HepG2 (cell line): ENCODE results near the gene B4GALT1. TPM values are rescaled to one million over a fixed set of nuclear protein-coding genes. Genes with fewer than 3 reads are reported as not detected.
A peak's percentile ranks its signal among the peaks of the same experiment; 100 is the strongest.

Experiments
- ATAC-seq: fragments of 200-7000 bp; cut with Tn5 transposase; 3 replicates; pipeline ENCODE4 v1.9.1; 2020; ENCODE audit warnings: mild to moderate bottlenecking, moderate library complexity
- BruUV-seq: library from RNA; stranded (reverse); fragments of 400-500 nt; replicated peaks from 2 replicates; lab custom pipeline; 2021; lab: Mats Ljungman, UMichigan
- CTCF ChIA-PET: fragments of 300-600 bp; formaldehyde crosslinking; extraction: SDS; loops from one replicate; lab custom pipeline; 2021; ENCODE audit warnings: low total read pairs, inconsistent platforms, low intra/inter-chr PET ratio; lab: Yijun Ruan, JAX
- POLR2A ChIA-PET: fragments of 350-600 bp; sonication (Branson Sonifier 250); formaldehyde crosslinking; loops from one replicate; lab custom pipeline; 2020; ENCODE audit warnings: antibody characterized with exemption, inconsistent platforms; lab: Yijun Ruan, JAX
- DNase-seq: peaks from one replicate; pipeline ENCODE4 v3.0.0-alpha.2; 2015; ENCODE audit warnings: low spot score
- FAIRE-seq: peaks from 3 replicates; lab custom pipeline; 2011; peaks lifted over from hg19 to GRCh38; lab: Jason Lieb, UNC
- H2AFZ ChIP-seq: one replicate; pipeline ENCODE4 v1.6.1; 2011; ENCODE audit warnings: low read length, inconsistent platforms
- H3K27ac ChIP-seq: fragments of 300-600 bp; 3 replicates; pipeline ENCODE4 v1.8.0; 2011; ENCODE audit warnings: mixed run types, mild to moderate bottlenecking, mixed read lengths, low read length, inconsistent platforms; ENCODE audit not compliant: insufficient read depth; ENCODE audit errors: extremely low read length
- H3K27me3 ChIP-seq, 2 experiments: fragments of 200-600 bp in 1 of 2; 2 replicates in 1 of 2; 3 replicates in 1 of 2; pipeline versions ENCODE4 v1.6.0 to v1.8.0; 2011; ENCODE audit warnings: low read length in 2 of 2, mild to moderate bottlenecking in 2 of 2, moderate library complexity in 2 of 2, inconsistent platforms in 1 of 2; ENCODE audit not compliant: insufficient read depth in 2 of 2, control insufficient read depth in 1 of 2
- H3K36me3 ChIP-seq, 2 experiments: fragments of 200-600 bp in 1 of 2; replicated peaks in 1 of 2; 2 replicates in 1 of 2; 3 replicates in 1 of 2; pipeline versions ENCODE4 v1.5.1 to v1.8.0; 2011; ENCODE audit warnings: low read length in 2 of 2, inconsistent platforms in 1 of 2; ENCODE audit not compliant: insufficient read depth in 2 of 2, control insufficient read depth in 1 of 2
- H3K4me1 ChIP-seq: 2 replicates; pipeline ENCODE4 v1.5.1; 2012; ENCODE audit warnings: low read length, inconsistent platforms; ENCODE audit not compliant: insufficient read depth
- H3K4me2 ChIP-seq: 2 replicates; pipeline ENCODE4 v1.6.0; 2011; ENCODE audit warnings: low read depth, low read length, inconsistent platforms
- H3K4me3 ChIP-seq, 3 experiments: fragments of 200-600 bp in 1 of 3; sonication (generic), shearing (Covaris generic) in 1 of 3; replicated peaks in 1 of 3; 2 replicates each; pipeline ENCODE4 v1.5.1; 2011 to 2016; ENCODE audit warnings: low read length in 3 of 3, inconsistent platforms in 2 of 3, low read depth in 2 of 3, mild to moderate bottlenecking in 2 of 3, control low read depth in 1 of 3, mixed read lengths in 1 of 3; ENCODE audit not compliant: insufficient read depth in 1 of 3
- H3K79me2 ChIP-seq: one replicate; pipeline ENCODE4 v1.6.1; 2011; ENCODE audit warnings: low read length, inconsistent platforms; ENCODE audit not compliant: insufficient read depth
- H3K9ac ChIP-seq: 2 replicates; pipeline ENCODE4 v1.6.0; 2011; ENCODE audit warnings: mild to moderate bottlenecking, low read depth, low read length, inconsistent platforms; ENCODE audit not compliant: insufficient read depth
- H3K9me3 ChIP-seq: 2 replicates; pipeline ENCODE4 v1.5.1; 2012; ENCODE audit warnings: mild to moderate bottlenecking, low read length
- H4K20me1 ChIP-seq: 2 replicates; pipeline ENCODE4 v1.6.0; 2011; ENCODE audit warnings: inconsistent platforms, mild to moderate bottlenecking, low read length, moderate library complexity; ENCODE audit not compliant: insufficient read depth
- EED ChIP-seq: sonication (generic); formaldehyde crosslinking; IDR thresholded peaks from 2 replicates; pipeline ENCODE4 v1.5.0; 2020; ENCODE audit warnings: mild to moderate bottlenecking, missing genetic modification reagents
- KDM3A ChIP-seq: IDR thresholded peaks from 2 replicates; pipeline ENCODE4 v1.6.1; 2018; ENCODE audit warnings: low read depth, missing compliant biosample characterization
- KLF12 ChIP-seq: sonication (generic); formaldehyde crosslinking; IDR thresholded peaks from 2 replicates; pipeline ENCODE4 v1.4.0; 2020; ENCODE audit warnings: missing genetic modification reagents, borderline replicate concordance
- MAFK ChIP-seq, 2 experiments: IDR thresholded peaks in 1 of 2; conservative IDR thresholded peaks in 1 of 2; 2 replicates each; pipeline ENCODE4 v1.6.1; 2011; ENCODE audit warnings: improper control_type of control experiment in 2 of 2, low read length in 2 of 2
- PHB2 ChIP-seq: fragments of 450-650 bp; IDR thresholded peaks from 2 replicates; pipeline ENCODE4 v1.6.1; 2018; ENCODE audit not compliant: partially characterized antibody
- SIX4 ChIP-seq: sonication (generic); formaldehyde crosslinking; IDR thresholded peaks from 2 replicates; pipeline ENCODE4 v1.4.0; 2020; ENCODE audit warnings: missing genetic modification reagents
- SNAPC5 ChIP-seq: sonication (generic); formaldehyde crosslinking; IDR thresholded peaks from 2 replicates; pipeline ENCODE4 v1.8.1; 2023; ENCODE audit warnings: mild to moderate bottlenecking, missing genetic modification reagents, borderline replicate concordance
- YY1 ChIP-seq: IDR thresholded peaks from 2 replicates; pipeline ENCODE4 v1.6.1; 2011; ENCODE audit warnings: low read length, low read depth, moderate library complexity, mild to moderate bottlenecking; ENCODE audit not compliant: insufficient read depth, insufficient replicate concordance
- ZFP82 ChIP-seq: sonication (generic); formaldehyde crosslinking; IDR thresholded peaks from 2 replicates; pipeline ENCODE4 v1.5.1; 2020; ENCODE audit warnings: mild to moderate bottlenecking, missing genetic modification reagents, borderline replicate concordance
- ZNF619 ChIP-seq: sonication (generic); formaldehyde crosslinking; IDR thresholded peaks from 2 replicates; pipeline ENCODE4 v1.4.0; 2020; ENCODE audit warnings: mild to moderate bottlenecking, missing genetic modification reagents
- ZNF749 ChIP-seq: sonication (generic); formaldehyde crosslinking; IDR thresholded peaks from 2 replicates; pipeline ENCODE4 v1.8.0; 2022; ENCODE audit warnings: mild to moderate bottlenecking, missing genetic modification reagents, moderate library complexity, borderline replicate concordance
- ZNF839 ChIP-seq: sonication (generic); formaldehyde crosslinking; IDR thresholded peaks from 2 replicates; pipeline ENCODE4 v1.4.0; 2020; ENCODE audit warnings: missing genetic modification reagents, mild to moderate bottlenecking, borderline replicate concordance
- WGBS: methylation state at CpG from one replicate; pipeline ENCODE4 v1.1.6; 2017; ENCODE audit warnings: low lambda C conversion rate; 5-methylcytosine and 5-hydroxymethylcytosine counted together
- in situ Hi-C: cut with HindIII; loops from 2 replicates; pipeline ENCODE4 v1.10.0; 2017; ENCODE audit warnings: low pct_unique_long_range_greater_than_20kb; ENCODE audit not compliant: extremely low pct_ligation_motif_present
- intact Hi-C: fragments of 100-400 bp; cut with micrococcal nuclease; formaldehyde crosslinking; loops from one replicate; pipeline ENCODE4 v1.10.0; 2022; ENCODE audit not compliant: unreplicated experiment
- polyA plus RNA-seq, 8 experiments: library from polyadenylated mRNA; depleted of rRNA in 3 of 8; stranded (reverse) in 7 of 8; unstranded in 1 of 8; fragments of >200 nt; fragmentation: Illumina TruSeq in 4 of 8; extraction: Trizol in 4 of 8; gene quantifications; 2 replicates each; pipeline versions ENCODE4 v1.2.1 to v1.2.3, GENCODE V29; 2011 to 2016; ENCODE audit warnings: low read depth in 4 of 8, missing spikeins in 1 of 8, mixed read lengths in 1 of 8; ENCODE audit not compliant: insufficient read depth in 1 of 8
- total RNA-seq, 5 experiments: library from RNA; depleted of rRNA; stranded (reverse); fragments of >200 nt; fragmentation: Illumina TruSeq; extraction: Trizol; gene quantifications; 2 replicates each; pipeline ENCODE4 v1.2.3, GENCODE V29; 2016; ENCODE audit warnings: low read depth in 1 of 5

The B4GALT1 gene
- total and polyA plus RNA-seq, 2 of the 13 experiments (the other 11 are each of a cell fraction or from before 2014, with no cell fraction given) = 15.7 to 33.5 TPM

DNA sequence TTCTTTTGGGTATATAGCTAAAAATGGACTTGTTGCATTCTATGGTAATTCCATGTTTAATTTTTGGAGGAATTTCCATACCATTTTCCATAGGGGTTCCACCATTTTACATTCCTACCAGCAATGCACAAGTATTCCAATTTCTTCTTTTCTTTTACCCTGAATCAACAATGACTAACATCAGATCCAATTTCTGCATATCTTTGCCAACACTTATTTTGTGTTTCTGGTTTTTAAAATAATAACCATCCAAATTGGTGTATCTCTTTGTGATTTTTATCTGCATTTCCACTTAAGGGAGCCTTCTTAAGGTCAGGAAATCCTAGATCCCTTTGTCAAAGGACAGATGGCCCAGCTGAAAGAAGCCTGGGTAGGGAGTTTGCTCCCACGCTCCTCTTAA is 61.2 kb downstream of the B4GALT1 start:
- peaks cover 0 to 2% of the 10 kb centered on the region in 2 experiments; a peak in 2 of 5 replicates for H3K27me3 ChIP-seq
- no peak overlapping the region for H3K27ac ChIP-seq
- ATAC-seq (no peak), DNase-seq (no peak), FAIRE-seq (no peak)
- no peak overlapping the region for H3K9ac ChIP-seq
- POLR2A ChIA-PET = no interaction called here
- no peaks in the 10 kb centered on the region for H4K20me1 ChIP-seq
- H3K36me3 ChIP-seq = no peaks in the 10 kb centered on the region
- CTCF ChIA-PET = no interaction called here
- H3K9me3 ChIP-seq = no peaks in the 10 kb centered on the region
- H3K79me2 ChIP-seq = no peaks in the 10 kb centered on the region
- no peak for TF ChIP-seq SIX4
- no peak for TF ChIP-seq KDM3A
- TF ChIP-seq ZFP82 (CRISPR knock-in tag) = no peak
- no peak for TF ChIP-seq ZNF839 (CRISPR knock-in tag)
- TF ChIP-seq SNAPC5 (CRISPR knock-in tag) = no peak
- intact Hi-C loops = no loop called here
- in situ Hi-C loops = no loop called here
- no TSS peak for BruUV-seq
- peaks cover 27% of the 10 kb centered on the region for H3K4me1 ChIP-seq
- no peak overlapping the region for H2AFZ ChIP-seq
- no peak overlapping the region for H3K4me2 ChIP-seq
- 55% methylated on average over 1 of the region's 1 CpG for WGBS
- H3K4me3 ChIP-seq = no peak overlapping the region

DNA sequence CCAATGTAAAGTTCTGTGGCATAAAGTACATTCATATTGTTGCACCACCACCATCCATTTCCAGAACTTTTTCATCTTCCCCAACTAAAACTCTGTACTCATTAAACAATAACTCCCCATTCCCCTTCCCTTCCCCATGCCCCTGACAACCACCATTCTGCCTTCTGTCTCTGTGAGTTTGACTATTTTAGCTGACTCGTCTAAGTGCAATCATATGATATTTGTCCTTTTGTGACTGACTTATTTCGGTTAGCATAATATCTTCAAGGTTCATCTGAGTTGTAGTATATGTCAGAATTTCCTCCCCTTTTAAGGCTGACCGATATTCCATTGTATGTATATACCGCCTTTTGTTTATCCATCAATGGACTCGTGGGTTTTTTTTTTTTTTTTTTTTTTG is 61.6 kb downstream of the B4GALT1 start:
- WGBS = 76% methylated on average over 5 of the region's 5 CpGs
- H3K9ac ChIP-seq = no peak overlapping the region
- no peak overlapping the region for H3K4me2 ChIP-seq
- no peaks in the 10 kb centered on the region for H3K36me3 ChIP-seq
- no TSS peak for BruUV-seq
- H3K9me3 ChIP-seq = no peaks in the 10 kb centered on the region
- H3K27me3 ChIP-seq = peaks cover 0 to 2% of the 10 kb centered on the region in 2 experiments; a peak in 2 of 5 replicates
- H3K4me3 ChIP-seq = no peak overlapping the region
- DNase-seq = no peak
- POLR2A ChIA-PET = interaction anchor here (0.7 kb wide), 1 partner anchor 54 kb away, joined by 4 read pairs; no protein-coding TSS in a partner anchor
- in situ Hi-C loops (no loop called here), intact Hi-C loops (no loop called here)
- CTCF ChIA-PET = no interaction called here
- no peaks in the 10 kb centered on the region for H3K79me2 ChIP-seq
- TF ChIP-seq MAFK (conservative IDR thresholded peaks at IDR 0.05 in 1 of 2, IDR thresholded peaks at IDR 0.05 in 1 of 2; ENCODE audit: low read length in 2 of 2) (peak in 1 of 2 experiments; percentile 53; a peak in 3 of 4 replicates), EED (CRISPR knock-in tag) (no peak), ZNF749 (CRISPR knock-in tag) (no peak), KLF12 (CRISPR knock-in tag) (no peak), PHB2 (no peak), YY1 (no peak), ZNF619 (CRISPR knock-in tag) (no peak)
- no peak overlapping the region for H3K27ac ChIP-seq
- peaks cover 27% of the 10 kb centered on the region for H3K4me1 ChIP-seq
- no peaks in the 10 kb centered on the region for H4K20me1 ChIP-seq
- ATAC-seq = no peak
- no peak overlapping the region for H2AFZ ChIP-seq
- FAIRE-seq = no peak
